H1 (cell line): ENCODE results near the gene SLC47A2.

Experiments
- EZH2 ChIP-seq: fragments of 200-600 bp; sonication (generic); IDR thresholded peaks from 2 replicates; pipeline ENCODE4 v1.7.1; 2012; ENCODE audit warnings: low read depth, mild to moderate bottlenecking, moderate library complexity, low read length, inconsistent platforms; ENCODE audit not compliant: severe bottlenecking
- HDAC6 ChIP-seq: IDR thresholded peaks from one replicate; pipeline ENCODE4 v1.7.1; 2012; ENCODE audit warnings: low read depth, mild to moderate bottlenecking, inconsistent platforms, low read length, moderate library complexity
- KDM1A ChIP-seq: fragments of 200-600, 300-600 bp; sonication (generic); IDR thresholded peaks from 2 replicates; pipeline ENCODE4 v1.7.1; 2016; ENCODE audit warnings: mild to moderate bottlenecking, low read length, borderline replicate concordance
- POLR2A ChIP-seq, 2 experiments: IDR thresholded peaks; 1 replicate in 1 of 2; 2 replicates in 1 of 2; pipeline ENCODE4 v1.6.1; 2011; ENCODE audit warnings: low read depth in 2 of 2, low read length in 2 of 2, mild to moderate bottlenecking in 2 of 2; ENCODE audit errors: control extremely low read depth in 1 of 2
- POLR2AphosphoS5 ChIP-seq: IDR thresholded peaks from 2 replicates; pipeline ENCODE4 v1.6.1; 2011; ENCODE audit warnings: low read depth, low read length
- RNF2 ChIP-seq: fragments of 200-900, 300-1000 bp; sonication (generic); IDR thresholded peaks from 2 replicates; pipeline ENCODE4 v1.7.1; 2016; ENCODE audit warnings: borderline replicate concordance, low read depth, mild to moderate bottlenecking, antibody characterized with exemption, low read length; ENCODE audit not compliant: poor library complexity, severe bottlenecking; ENCODE audit errors: missing control alignments
- SIN3A ChIP-seq, 2 experiments: IDR thresholded peaks in 1 of 2; conservative IDR thresholded peaks in 1 of 2; 2 replicates each; pipeline ENCODE4 v1.6.1; 2011 to 2012; ENCODE audit warnings: low read length in 2 of 2, improper control_type of control experiment in 1 of 2, low read depth in 1 of 2, mild to moderate bottlenecking in 1 of 2
- SRF ChIP-seq: IDR thresholded peaks from 2 replicates; pipeline ENCODE4 v1.6.1; 2011; ENCODE audit warnings: mild to moderate bottlenecking, low read depth, low read length, moderate library complexity
- TF ChIP-seq, protein P1 (sequence below): IDR thresholded peaks from 2 replicates; pipeline ENCODE4 v1.6.1; 2012; ENCODE audit warnings: low read length, inconsistent platforms
- TF ChIP-seq, protein P2 (sequence below), 3 experiments: IDR thresholded peaks; 1 replicate in 2 of 3; 2 replicates in 1 of 3; pipeline versions ENCODE4 v1.5.1 to v1.6.1; 2011; ENCODE audit warnings: low read length in 3 of 3, mild to moderate bottlenecking in 3 of 3, inconsistent platforms in 2 of 3, low read depth in 1 of 3, moderate library complexity in 1 of 3; ENCODE audit not compliant: insufficient read depth in 1 of 3; ENCODE audit errors: control extremely low read depth in 1 of 3
- TF ChIP-seq, protein P3 (sequence below): IDR thresholded peaks from 2 replicates; pipeline ENCODE4 v1.6.1; 2012; ENCODE audit warnings: inconsistent platforms
- TF ChIP-seq, protein P4 (sequence below): IDR thresholded peaks from 2 replicates; pipeline ENCODE4 v1.6.1; 2011; ENCODE audit warnings: low read depth, mild to moderate bottlenecking, low read length; ENCODE audit not compliant: insufficient read depth

DNA sequence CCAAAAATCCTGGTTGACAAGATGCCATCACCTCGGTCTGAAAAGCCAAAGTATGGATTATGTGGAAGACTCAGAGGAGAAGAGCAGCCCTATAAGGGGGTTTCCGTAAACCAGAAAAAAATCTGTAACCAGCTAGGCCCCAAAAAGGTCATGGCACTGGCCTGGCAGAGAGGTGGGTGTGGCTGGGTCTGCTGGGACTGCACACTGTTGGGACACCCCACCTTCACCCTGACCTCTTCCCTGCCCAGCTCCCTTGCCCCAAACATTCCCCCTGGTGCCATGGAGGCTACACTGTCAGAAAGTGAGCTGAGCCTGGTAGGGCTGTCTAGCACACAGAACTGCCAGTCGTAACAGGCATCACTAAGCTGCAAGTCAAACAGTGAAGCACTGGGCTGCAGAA, 6.5 kb downstream of the SLC47A2 start:
- TF ChIP-seq, protein P1, sequence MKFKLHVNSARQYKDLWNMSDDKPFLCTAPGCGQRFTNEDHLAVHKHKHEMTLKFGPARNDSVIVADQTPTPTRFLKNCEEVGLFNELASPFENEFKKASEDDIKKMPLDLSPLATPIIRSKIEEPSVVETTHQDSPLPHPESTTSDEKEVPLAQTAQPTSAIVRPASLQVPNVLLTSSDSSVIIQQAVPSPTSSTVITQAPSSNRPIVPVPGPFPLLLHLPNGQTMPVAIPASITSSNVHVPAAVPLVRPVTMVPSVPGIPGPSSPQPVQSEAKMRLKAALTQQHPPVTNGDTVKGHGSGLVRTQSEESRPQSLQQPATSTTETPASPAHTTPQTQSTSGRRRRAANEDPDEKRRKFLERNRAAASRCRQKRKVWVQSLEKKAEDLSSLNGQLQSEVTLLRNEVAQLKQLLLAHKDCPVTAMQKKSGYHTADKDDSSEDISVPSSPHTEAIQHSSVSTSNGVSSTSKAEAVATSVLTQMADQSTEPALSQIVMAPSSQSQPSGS: no peak
- TF ChIP-seq, protein P2, sequence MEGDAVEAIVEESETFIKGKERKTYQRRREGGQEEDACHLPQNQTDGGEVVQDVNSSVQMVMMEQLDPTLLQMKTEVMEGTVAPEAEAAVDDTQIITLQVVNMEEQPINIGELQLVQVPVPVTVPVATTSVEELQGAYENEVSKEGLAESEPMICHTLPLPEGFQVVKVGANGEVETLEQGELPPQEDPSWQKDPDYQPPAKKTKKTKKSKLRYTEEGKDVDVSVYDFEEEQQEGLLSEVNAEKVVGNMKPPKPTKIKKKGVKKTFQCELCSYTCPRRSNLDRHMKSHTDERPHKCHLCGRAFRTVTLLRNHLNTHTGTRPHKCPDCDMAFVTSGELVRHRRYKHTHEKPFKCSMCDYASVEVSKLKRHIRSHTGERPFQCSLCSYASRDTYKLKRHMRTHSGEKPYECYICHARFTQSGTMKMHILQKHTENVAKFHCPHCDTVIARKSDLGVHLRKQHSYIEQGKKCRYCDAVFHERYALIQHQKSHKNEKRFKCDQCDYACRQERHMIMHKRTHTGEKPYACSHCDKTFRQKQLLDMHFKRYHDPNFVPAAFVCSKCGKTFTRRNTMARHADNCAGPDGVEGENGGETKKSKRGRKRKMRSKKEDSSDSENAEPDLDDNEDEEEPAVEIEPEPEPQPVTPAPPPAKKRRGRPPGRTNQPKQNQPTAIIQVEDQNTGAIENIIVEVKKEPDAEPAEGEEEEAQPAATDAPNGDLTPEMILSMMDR (IDR thresholded peaks at IDR 0.05; ENCODE audit: control extremely low read depth in 1 of 3, insufficient read depth in 1 of 3, low read depth in 1 of 3, low read length in 3 of 3): no peak
- TF ChIP-seq RNF2: no peak
- TF ChIP-seq, protein P3, sequence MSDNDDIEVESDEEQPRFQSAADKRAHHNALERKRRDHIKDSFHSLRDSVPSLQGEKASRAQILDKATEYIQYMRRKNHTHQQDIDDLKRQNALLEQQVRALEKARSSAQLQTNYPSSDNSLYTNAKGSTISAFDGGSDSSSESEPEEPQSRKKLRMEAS: no peak
- no peak for TF ChIP-seq HDAC6
- TF ChIP-seq SRF: no peak
- TF ChIP-seq EZH2: no peak
- TF ChIP-seq, protein P4, sequence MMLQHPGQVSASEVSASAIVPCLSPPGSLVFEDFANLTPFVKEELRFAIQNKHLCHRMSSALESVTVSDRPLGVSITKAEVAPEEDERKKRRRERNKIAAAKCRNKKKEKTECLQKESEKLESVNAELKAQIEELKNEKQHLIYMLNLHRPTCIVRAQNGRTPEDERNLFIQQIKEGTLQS: no peak
- no peak for TF ChIP-seq KDM1A
- TF ChIP-seq SIN3A (conservative IDR thresholded peaks at IDR 0.05 in 1 of 2, IDR thresholded peaks at IDR 0.05 in 1 of 2; ENCODE audit: low read depth in 1 of 2, low read length in 2 of 2): no peak
- no peak for TF ChIP-seq POLR2AphosphoS5
- TF ChIP-seq POLR2A (IDR thresholded peaks at IDR 0.05; ENCODE audit: control extremely low read depth in 1 of 2, low read depth in 2 of 2, low read length in 2 of 2): no peak
